Kidney (tissue), 14 donors: Measurements from ENCODE around the gene NAALADL1. TPM values are rescaled to one million over a fixed set of nuclear protein-coding genes. Genes with fewer than 3 reads are reported as not detected.

ENCODE experiments used
- DNase-seq, 5 donors: peaks; one replicate each; pipeline ENCODE4 v3.0.0-alpha.2; 2013 to 2020
- FAIRE-seq: peaks from 2 replicates; lab custom pipeline; 2012; peaks lifted over from hg19 to GRCh38; lab: Jason Lieb, UNC
- H3K27ac ChIP-seq, 2 donors: one replicate each; pipeline ENCODE4 v1.7.0; 2013; ENCODE audit warnings: low read depth in 2 of 2, low read length in 2 of 2, inconsistent platforms in 1 of 2
- H3K27me3 ChIP-seq: one replicate; pipeline ENCODE4 v1.7.1; 2013; ENCODE audit warnings: low read length, inconsistent platforms; ENCODE audit not compliant: control insufficient read depth, insufficient read depth
- H3K36me3 ChIP-seq, 3 donors: one replicate each; pipeline versions ENCODE4 v1.7.0 to v1.7.1; 2013; ENCODE audit warnings: low read length in 3 of 3, control low read depth in 1 of 3, inconsistent platforms in 1 of 3; ENCODE audit not compliant: insufficient read depth in 3 of 3, control insufficient read depth in 2 of 3
- H3K4me1 ChIP-seq, 3 donors: one replicate each; pipeline versions ENCODE4 v1.7.0 to v1.7.1; 2013; ENCODE audit warnings: low read length in 3 of 3, inconsistent platforms in 1 of 3, low read depth in 1 of 3; ENCODE audit not compliant: control insufficient read depth in 2 of 3, insufficient read depth in 2 of 3
- H3K4me3 ChIP-seq, 3 donors: one replicate each; pipeline versions ENCODE4 v1.7.0 to v1.8.1; 2013; ENCODE audit warnings: low read length in 3 of 3, control low read depth in 1 of 3, inconsistent platforms in 1 of 3
- H3K9ac ChIP-seq, 3 donors: one replicate each; pipeline versions ENCODE4 v1.7.0 to v1.7.1; 2013; ENCODE audit warnings: low read length in 3 of 3, control low read depth in 1 of 3, inconsistent platforms in 1 of 3
- H3K9me3 ChIP-seq, 3 donors: one replicate each; pipeline versions ENCODE4 v1.7.0 to v1.7.1; 2013; ENCODE audit warnings: low read length in 3 of 3, control low read depth in 1 of 3, inconsistent platforms in 1 of 3; ENCODE audit not compliant: control insufficient read depth in 2 of 3, insufficient read depth in 1 of 3
- CTCF ChIP-seq: IDR thresholded peaks from 3 replicates; pipeline ENCODE4 v1.5.1; 2012; ENCODE audit warnings: mild to moderate bottlenecking, moderate library complexity, borderline replicate concordance; ENCODE audit not compliant: insufficient read depth; ENCODE audit errors: extremely low read depth
- intact Hi-C: fragments of 100-400 bp; cut with DNase I; formaldehyde crosslinking; loops from one replicate; pipeline ENCODE4 v1.11.1; 2022
- polyA plus RNA-seq: library from polyadenylated mRNA; stranded (reverse); fragments of 350-450 nt; fragmentation: Illumina TruSeq; extraction: RNeasy Lipid Tissue Mini Kit (QIAGEN cat#74804); gene quantifications from one replicate; pipeline ENCODE4 v1.2.3, GENCODE V29; 2014; ENCODE audit warnings: low read depth, low replicate concordance; ENCODE audit not compliant: insufficient read depth
- total RNA-seq: library from RNA; stranded (reverse); fragmentation: NEBNext Ultra II Directional; extraction: Animal tissue kit (Norgen Biotek cat#: 25700); gene quantifications from one replicate; pipeline ENCODE4 v1.2.1, GENCODE V29; 2021
- donor health status: control.
- donor health status: control.
- donor health status: control.
- donor health status: control.
- donor health status: control.
- donor health status: DM: yes; HTN: yes; CAD: no.
- donor health status: Normal renal cell carcinoma (clear cell type).

The NAALADL1 gene
- total and polyA plus RNA-seq, 2 donors from 2014 or later: 9.4 to 17.1 TPM

GRCh38 chr11:65095974-65096806 is 37.8 kb upstream of the NAALADL1 start, which contains the start of gene VPS51:
TSS of gene VPS51 (plus strand) at chr11:65096214. CDS start at chr11:65096251, 37 bp downstream.
- Histone ChIP-seq H3K4me1 (peaks cover 0 to 8% (median 7%) of the 10 kb centered on the region in 3 donors), H3K4me3 (peak within 1 kb of the TSS; percentile 87 to 94 (median 94)), H3K9me3 (no peaks in the 10 kb centered on the region), H3K36me3 (no peaks in the 10 kb centered on the region), H3K9ac (peak within 1 kb of the TSS; percentile 67 to 80 (median 71)), H3K27me3 (no peaks in the 10 kb centered on the region), H3K27ac (peak within 1 kb of the TSS; percentile 62 to 80)
- FAIRE-seq (no peak), DNase-seq (peak; percentile 90 to 95 (median 94))
- peak; percentile 8 for TF ChIP-seq CTCF
- intact Hi-C loops: no loop called here

GRCh38 chr11:65095427-65095826 is 37.1 kb upstream of the NAALADL1 start:
- Histone ChIP-seq H3K4me3 (peak overlapping the region in 2 of 3 donors; percentile 22 to 87), H3K4me1 (peaks cover 0 to 8% (median 7%) of the 10 kb centered on the region in 3 donors), H3K9me3 (no peaks in the 10 kb centered on the region), H3K27me3 (no peaks in the 10 kb centered on the region), H3K36me3 (no peaks in the 10 kb centered on the region), H3K27ac (peak overlapping the region in 1 of 2 donors; percentile 80), H3K9ac (peak overlapping the region in 1 of 3 donors; percentile 67)
- DNase-seq: no peak
- intact Hi-C loops: no loop called here
- no peak for FAIRE-seq
- no peak for TF ChIP-seq CTCF

GRCh38 chr11:65090628-65091027 is 32.3 kb upstream of the NAALADL1 start:
- no peak for DNase-seq
- H3K4me3 ChIP-seq: no peak overlapping the region
- H3K9me3 ChIP-seq: no peaks in the 10 kb centered on the region
- H3K9ac ChIP-seq: no peak overlapping the region
- no peak for TF ChIP-seq CTCF
- no peaks in the 10 kb centered on the region for H3K27me3 ChIP-seq
- FAIRE-seq: no peak
- peaks cover 4 to 28% (median 9%) of the 10 kb centered on the region in 3 donors for H3K36me3 ChIP-seq
- intact Hi-C loops: no loop called here
- H3K4me1 ChIP-seq: peaks cover 0 to 4% (median 0%) of the 10 kb centered on the region in 3 donors
- H3K27ac ChIP-seq: no peak overlapping the region
